HG03095 (cell line): ENCODE results near the gene GAGE12D.
"Not testable (repeated sequence)": the region's sequence is repeated elsewhere in the genome, so short reads cannot be mapped to it uniquely, and the experiment has no call there.

ENCODE experiments used
- ATAC-seq: cut with Tn5 transposase; IDR thresholded peaks from one replicate; pipeline ENCODE4 v1.9.1; 2021; ENCODE audit warnings: moderate library complexity; ENCODE audit not compliant: unreplicated experiment

The GAGE12D gene

GRCh38 chrX:49541433-49541832, at the start of gene GAGE12D:
TSS of gene GAGE12D (plus strand) at chrX:49541733. CDS start at chrX:49542888, 1,155 bp downstream.
- ATAC-seq = not testable (repeated sequence)

GRCh38 chrX:49531877-49532276, 9.7 kb upstream of the GAGE12D start, which contains the start of gene GAGE12C:
TSS of gene GAGE12C (plus strand) at chrX:49532177. CDS start at chrX:49533332, 1,155 bp downstream.
- not testable (repeated sequence) for ATAC-seq

GRCh38 chrX:49550989-49551388, 9.5 kb downstream of the GAGE12D start, which contains the start of gene GAGE12E:
TSS of gene GAGE12E (plus strand) at chrX:49551289. CDS start at chrX:49552444, 1,155 bp downstream.
- not testable (repeated sequence) for ATAC-seq

GRCh38 chrX:49560542-49560941, 19.0 kb downstream of the GAGE12D start, which contains the start of gene GAGE12F:
TSS of gene GAGE12F (plus strand) at chrX:49560842. CDS start at chrX:49561997, 1,155 bp downstream.
- not testable (repeated sequence) for ATAC-seq

- not testable (repeated sequence) for ATAC-seq
Observed at GRCh38 chrX:49568728-49569127, 27.2 kb downstream of the GAGE12D start.

- ATAC-seq = not testable (repeated sequence)
Observed at GRCh38 chrX:49569152-49569551, 27.6 kb downstream of the GAGE12D start.

- ATAC-seq = not testable (repeated sequence)
Observed at GRCh38 chrX:49570100-49570499, 28.6 kb downstream of the GAGE12D start, which contains the start of gene GAGE12G. TSS of gene GAGE12G (plus strand) at chrX:49570400. CDS start at chrX:49571555, 1,155 bp downstream.

- ATAC-seq = not testable (repeated sequence)
Observed at GRCh38 chrX:49579649-49580048, 38.1 kb downstream of the GAGE12D start, which contains the start of gene GAGE12H. TSS of gene GAGE12H (plus strand) at chrX:49579949. CDS start at chrX:49581104, 1,155 bp downstream.

GRCh38 chrX:49589196-49589595, 47.7 kb downstream of the GAGE12D start, which contains the start of gene GAGE2A:
TSS of gene GAGE2A (plus strand) at chrX:49589496. CDS start at chrX:49590651, 1,155 bp downstream.
- ATAC-seq = not testable (repeated sequence)

GRCh38 chrX:49589769-49590478, 48.4 kb downstream of the GAGE12D start:
- not testable (repeated sequence) for ATAC-seq

GRCh38 chrX:49590488-49590887, 49.0 kb downstream of the GAGE12D start:
- ATAC-seq = not testable (repeated sequence)
